GM21717 (cell line): ENCODE data around the gene SMC4.
A peak's percentile ranks its signal among the peaks of the same experiment; 100 is the strongest.
"Not testable (repeated sequence)": the region's sequence is repeated elsewhere in the genome, so short reads cannot be mapped to it uniquely, and the experiment has no call there.

Source experiments
- ATAC-seq: cut with Tn5 transposase; IDR thresholded peaks from one replicate; pipeline ENCODE4 v1.9.1; 2021; ENCODE audit warnings: mild to moderate bottlenecking, moderate library complexity; ENCODE audit not compliant: unreplicated experiment

SMC4 gene

DNA sequence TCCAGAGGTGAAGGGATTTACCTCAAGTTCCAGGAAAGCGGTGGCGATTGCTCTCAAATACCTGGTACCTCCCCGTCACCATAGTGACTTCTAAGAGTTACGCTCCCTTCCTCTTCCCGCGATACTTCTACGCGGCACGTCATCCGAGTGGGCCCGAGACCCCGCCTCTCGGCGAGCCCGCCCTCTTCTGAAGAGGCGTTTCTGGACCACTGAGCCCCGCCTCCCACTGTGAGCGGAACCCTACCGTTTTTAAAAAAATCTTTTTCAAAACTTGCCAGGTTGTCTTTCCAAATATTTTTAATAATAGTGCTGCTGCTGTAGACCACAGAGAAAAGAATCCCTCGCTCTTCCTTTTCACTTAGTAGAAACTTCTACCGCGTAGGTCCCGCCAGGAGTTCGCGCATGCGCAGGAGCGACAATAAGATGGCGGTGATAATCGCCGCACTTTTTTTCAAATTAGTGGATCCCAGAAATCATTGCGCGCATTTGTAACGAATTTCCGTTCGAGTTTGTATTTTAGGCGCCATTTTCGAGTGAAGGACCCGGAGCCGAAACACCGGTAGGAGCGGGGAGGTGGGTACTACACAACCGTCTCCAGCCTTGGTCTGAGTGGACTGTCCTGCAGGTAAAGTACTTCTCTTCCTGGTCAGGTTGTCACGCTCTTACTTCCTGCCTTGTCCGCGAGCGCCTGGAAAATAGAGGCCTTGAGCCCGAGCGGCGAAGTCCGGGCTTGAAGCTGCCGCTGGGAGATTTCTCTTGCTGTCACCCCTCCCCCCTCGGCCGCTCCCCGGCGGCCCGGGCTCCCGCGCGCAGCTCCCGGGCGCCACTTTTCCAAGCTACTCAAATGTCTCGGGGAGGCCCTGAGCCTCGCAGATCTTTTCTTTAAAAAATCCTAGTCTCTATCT lies at the start of gene SMC4, which contains the start of gene IFT80:
Gene SMC4, plus strand, starts transcription at position 526 of the 905 bp plus-strand sequence. CDS start 1,177 bp downstream, outside the sequence.
Gene IFT80, minus strand, starts transcription at position 101 of the 905 bp plus-strand sequence. CDS start 14,625 bp downstream, outside the sequence.
- peak; percentile 94 for ATAC-seq

DNA sequence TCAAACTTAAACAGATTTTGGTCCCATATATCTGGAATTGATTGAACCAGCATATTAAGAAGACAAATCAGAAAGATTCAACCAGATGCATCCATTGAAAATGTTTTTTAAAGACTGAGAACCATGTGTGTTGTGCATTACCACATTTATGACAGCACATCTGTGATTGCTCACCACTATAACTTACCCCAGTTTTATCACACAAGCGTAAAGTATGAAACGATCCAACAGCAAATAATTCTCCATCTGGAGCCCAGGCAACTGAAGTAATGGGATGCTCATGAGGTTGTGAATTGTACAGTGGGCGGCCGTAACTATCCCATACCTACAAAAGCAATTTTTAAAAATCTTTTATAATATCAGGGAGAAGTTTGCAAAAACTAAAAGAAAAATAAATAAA lies 43.6 kb upstream of the SMC4 start:
- ATAC-seq = no peak

DNA sequence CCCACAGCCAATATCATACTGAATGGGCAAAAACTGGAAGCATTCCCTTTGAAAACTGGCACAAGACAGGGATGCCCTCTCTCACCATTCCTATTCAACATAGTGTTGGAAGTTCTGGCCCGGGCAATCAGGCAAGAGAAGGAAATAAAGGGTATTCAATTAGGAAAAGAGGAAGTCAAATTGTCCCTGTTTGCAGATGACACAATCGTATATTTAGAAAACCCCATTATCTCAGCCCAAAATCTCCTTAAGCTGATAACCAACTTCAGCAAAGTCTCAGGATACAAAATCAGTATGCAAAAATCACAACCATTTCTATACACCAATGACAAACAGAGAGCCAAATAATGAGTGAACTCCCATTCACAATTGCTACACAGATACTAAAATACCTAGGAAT lies 36.6 kb upstream of the SMC4 start:
- ATAC-seq = not testable (repeated sequence)

DNA sequence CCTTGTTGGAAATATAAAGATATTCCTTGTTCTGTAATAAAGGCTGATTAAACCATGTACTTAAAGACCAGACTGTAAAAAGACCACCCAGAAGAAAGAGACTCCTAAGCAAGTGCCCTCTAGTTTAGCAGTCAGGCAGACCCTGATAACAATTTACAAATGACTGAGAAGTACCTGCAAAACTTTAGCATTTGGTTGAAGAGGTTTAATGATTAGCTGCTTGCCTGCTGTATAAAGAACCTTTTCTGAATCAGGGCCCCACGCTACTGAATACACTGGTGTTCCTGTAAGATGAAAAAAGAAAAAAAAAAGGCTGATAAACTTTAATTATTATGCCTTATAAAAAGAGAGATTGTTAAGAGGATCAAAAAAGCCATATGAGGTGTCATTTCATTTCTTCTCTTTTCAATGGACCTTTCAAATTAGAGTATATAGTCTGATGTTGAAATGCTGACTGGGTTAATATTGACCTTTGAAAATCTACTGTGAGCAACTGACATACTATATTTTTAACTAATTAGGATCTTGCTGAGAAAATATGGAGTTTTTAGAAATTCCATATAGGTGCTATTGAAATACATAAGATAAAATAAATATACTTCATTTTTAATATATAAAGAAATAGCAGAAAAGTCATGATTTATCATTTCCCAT lies 33.5 kb upstream of the SMC4 start:
- ATAC-seq = no peak

DNA sequence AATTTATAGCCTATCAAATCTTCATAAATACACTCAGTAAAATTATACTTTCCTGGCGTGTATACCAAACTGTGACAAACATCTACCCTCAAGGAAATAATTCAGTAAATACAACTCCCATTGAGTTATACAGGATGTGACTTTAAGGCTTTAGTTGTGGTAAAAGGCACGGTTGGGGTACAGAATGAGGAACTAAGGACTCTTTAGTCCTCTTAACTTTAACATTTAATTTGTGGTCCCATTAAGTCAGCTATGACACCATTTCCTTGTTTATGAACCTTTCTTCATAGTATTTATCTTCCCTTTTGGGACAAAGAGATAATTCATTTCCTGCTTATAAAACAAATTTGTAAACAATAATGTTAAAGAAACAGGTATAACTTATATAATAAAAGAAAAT lies 30.6 kb upstream of the SMC4 start:
- ATAC-seq = peak; percentile 66

DNA sequence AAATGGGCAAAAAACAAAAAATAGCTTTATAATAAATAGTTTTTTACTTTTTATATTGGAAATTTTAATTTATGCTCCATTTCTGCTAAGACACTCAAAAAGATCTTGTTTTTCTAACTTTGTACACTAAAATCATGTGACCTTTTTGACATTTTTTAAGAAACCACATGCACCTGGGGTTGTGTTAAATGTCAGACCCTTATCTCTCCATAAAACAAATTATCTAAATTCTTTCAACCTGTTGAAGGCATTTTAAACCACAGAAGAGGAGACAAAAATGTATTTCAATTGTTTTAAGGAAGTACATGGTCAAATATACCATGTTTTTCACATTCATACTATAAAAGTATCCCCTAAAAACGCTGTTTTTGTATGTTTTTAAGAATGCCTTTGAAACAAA lies 29.7 kb upstream of the SMC4 start:
- ATAC-seq = no peak

DNA sequence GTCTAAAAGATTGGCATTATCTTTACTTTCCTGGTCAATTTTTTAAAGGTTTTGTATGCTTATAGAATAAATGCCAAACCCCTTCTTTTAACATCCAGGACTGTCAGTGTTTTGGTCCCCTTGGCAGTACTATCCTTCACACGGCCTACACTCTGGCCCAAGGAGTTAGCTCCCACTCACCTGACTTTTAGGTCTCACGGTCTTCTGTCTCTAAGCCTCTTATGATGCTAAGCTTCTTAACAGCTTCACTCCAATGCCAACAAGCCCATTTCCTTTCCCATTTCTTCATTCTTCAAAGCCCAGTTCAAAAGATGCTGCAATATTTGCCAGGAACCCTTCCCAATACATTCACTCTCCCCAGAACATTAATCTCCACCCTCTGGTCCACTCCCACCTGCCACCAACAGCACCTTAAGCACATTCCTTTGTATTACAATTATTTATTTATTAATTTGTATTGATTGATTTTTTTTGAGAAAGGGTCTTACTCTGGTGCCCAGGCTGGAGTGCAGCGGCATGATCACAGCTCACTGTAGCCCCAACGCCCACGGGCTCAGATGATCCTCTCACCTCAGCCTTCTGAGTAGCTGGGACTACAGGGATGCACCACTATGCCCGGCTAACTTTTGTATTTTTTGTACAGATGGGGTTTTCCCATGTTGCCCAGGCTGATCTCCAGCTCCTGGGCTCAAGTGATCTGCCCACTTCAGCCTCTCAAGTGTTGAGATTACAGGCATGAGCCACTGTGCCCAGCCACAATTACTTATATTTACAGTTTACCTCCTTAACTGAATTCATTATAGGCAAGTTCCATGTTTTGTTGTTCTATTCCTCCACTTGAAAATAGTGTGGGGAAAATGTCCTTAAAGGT lies 28.2 kb upstream of the SMC4 start:
- no peak for ATAC-seq

DNA sequence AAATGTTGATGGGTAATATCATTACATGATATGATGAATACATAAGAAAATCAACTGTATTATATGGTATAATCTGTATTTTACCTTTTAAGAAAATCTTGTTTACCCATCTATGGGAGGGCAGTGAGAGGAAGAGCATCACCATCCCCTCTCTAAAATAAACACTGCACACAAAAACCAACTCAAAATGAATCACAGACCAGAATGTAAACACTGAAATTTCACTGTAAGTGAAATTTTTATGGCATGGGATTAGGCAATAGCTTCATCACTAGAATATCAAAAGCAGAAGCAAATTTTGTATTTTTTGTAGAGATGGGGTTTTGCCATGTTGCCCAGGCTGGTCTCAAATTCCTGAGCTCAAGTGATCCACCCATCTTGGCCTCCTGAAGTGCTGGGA lies 26.7 kb upstream of the SMC4 start:
- no peak for ATAC-seq

DNA sequence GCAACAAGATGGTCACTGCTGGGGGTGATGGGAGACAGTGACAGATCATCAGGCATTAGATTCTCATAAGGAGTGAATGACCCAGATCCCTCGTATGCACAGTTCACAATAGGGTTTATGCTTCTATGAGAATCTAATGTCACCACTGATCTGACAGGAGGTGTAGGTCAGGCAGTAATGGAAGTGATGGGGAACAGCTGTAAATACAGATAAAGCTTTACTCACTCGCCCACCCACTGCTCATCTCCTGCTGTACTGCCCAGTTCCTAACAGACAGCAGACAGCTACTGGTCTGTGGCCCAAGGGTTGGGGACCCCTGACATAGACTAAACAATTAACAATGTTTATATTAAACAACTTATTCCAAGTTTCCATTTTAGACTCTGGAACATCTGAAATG lies 25.8 kb upstream of the SMC4 start:
- no peak for ATAC-seq

DNA sequence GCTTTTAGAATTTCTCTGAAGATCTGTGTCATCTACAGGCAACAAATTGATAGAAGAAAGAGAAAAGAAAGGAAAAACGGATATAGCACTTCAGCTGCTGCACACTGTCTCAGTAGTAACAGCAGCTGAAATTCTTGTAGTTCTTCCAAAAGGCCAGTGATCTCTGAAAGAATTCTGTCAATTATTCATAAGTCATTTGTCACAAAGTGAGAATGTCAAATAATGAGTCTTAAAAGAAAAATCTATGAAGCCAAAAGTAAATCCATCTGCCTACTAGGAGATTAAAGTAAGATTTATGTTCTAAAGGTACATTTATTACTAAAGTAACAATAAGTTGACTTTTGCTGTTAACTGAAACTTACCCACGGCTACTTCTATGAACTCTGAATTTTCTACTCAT lies 25.0 kb upstream of the SMC4 start:
- ATAC-seq = no peak

DNA sequence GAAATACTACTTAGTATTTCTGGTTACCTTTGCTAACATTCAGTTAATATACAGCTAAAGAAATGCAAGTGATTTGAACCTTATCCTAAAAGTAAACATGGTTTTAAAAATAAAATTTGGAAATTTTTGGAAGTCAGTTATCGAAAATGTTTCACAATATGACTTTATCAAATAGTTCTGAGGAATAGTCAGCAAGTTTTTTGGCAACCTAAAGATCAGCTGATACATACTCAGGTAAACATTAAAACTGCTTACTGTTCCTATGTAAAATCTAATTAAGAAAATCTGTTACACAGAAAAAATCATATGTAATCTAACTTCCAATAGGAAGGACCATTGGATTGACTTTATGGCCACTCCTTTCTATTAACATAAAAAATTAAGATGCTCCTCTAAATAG lies 24.5 kb upstream of the SMC4 start:
- ATAC-seq = no peak

DNA sequence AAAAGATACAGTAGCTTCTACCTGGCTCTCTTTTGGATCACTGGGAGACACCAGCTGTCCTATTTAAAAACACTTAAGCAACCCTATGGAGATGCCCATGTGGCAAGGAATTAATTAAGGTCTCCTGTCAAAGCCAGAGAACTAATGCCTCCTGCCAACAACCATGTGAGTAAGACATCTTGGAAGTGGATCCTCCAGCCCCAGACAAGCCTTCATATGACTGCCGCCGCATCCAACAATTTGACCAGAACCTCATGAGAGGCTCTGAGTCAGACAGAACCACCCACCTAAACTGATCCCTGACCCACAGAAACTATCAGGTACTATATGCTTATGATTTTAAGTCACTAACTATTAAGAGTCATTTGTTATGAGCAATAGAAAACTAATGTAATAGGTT lies 22.8 kb upstream of the SMC4 start:
- ATAC-seq = no peak

DNA sequence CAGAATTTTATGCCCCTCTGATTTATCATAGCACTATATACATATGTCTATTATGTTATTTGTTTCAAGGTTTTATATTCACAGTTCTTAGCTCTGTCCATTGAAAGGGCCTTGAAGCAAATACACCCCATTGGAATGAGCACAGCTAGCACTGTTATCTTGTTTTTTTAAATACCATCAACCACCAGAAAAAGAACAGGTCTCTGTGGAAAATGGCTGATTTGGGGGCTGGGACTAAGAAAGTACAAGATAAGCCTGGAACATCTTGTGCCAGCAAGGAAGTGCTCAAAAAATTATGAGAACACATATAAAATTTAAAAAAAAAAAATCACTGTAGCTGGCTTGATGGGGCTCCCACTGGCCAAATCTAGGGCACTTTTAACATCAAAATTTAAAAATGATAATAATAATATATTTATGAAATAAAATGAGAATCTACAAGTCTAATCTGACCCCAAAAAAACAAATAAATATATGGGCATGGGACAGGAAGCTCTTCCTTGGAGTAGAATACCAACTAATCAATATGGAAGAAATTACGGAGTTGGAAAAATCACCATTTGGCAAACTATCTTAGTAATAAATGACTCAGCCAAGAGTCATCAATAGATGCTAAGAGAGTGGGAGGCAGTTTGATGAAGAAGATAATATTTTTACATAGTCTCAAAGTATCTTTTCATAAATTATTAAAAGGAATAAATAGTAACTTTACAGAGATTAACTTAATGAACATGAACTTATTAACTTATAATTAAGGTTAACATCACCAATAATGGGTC lies 20.9 kb upstream of the SMC4 start:
- no peak for ATAC-seq

DNA sequence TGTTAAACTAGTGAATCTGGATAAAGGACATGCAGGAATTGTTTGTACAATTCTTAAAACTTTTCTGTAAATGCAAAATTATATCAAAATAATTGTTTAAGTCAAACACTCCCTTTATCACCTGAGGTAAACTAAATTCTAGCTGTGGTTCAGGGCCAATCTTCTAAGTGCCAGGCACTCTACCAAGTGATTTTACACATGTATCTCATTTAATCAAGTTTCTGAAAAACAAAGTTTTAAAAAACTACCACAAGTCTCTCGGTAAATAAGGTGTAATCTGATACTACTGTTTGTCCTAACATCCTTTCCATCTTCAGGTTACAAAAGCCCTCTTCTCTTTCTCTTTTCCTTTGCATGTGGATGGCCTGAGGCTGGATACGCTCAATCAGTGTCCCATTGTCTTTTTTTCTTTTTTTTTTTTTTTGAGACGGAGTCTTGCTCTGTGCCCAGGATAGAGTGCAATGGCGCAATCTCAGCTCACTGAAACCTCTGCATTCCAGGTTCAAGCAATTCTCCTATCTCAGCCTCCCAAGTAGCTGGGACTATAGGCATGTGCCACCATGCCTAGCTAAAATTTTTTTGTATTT lies 19.7 kb upstream of the SMC4 start:
- ATAC-seq = no peak

DNA sequence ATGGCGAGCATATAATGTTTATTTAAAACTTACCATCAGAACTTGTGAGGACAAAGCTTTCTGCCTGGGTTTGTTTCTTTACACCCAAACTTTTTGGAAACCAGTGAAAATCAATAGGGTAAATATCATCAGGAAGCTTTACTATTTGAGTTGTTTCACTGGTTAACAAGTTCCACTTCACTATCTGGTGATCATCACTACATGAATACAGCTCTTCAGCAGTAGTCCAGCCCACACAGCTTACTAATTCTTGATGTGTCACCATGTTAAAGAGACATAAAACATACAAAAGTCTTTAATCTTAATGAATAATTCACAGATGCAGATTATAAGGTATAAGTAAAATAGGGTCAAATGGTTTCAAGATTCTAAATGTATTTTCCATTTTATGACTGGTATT lies 18.0 kb upstream of the SMC4 start:
- ATAC-seq = no peak

DNA sequence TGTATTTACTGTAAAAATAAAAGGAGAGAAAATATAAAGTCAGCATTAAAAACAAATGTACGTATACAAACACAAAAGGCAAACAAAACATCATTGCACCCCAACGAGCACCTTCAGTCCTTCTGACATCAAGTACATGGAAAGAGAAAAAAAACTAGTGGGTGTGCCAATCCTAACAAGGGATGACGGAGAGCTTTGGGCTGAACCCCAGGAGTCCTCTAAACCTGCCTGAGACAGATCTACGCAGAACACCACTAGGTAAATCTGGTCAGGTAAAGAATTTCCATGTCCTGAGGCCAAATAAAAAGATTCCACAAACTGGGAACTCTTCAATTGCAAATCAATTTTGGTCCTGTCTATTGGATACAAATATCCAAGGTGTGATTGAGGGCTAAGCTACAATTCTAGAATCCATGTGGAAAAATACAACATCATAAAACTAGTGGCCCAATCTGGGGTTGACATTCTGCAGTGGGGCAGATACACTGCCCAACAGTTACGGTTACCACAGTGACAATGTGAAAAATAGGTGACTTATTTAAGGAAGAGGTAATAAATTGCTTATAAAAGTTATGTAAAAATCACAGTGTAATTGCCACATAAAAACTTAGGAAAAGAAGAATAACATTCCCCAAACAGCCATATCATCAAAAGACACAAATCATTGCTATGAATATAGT lies 14.7 kb upstream of the SMC4 start:
- no peak for ATAC-seq

DNA sequence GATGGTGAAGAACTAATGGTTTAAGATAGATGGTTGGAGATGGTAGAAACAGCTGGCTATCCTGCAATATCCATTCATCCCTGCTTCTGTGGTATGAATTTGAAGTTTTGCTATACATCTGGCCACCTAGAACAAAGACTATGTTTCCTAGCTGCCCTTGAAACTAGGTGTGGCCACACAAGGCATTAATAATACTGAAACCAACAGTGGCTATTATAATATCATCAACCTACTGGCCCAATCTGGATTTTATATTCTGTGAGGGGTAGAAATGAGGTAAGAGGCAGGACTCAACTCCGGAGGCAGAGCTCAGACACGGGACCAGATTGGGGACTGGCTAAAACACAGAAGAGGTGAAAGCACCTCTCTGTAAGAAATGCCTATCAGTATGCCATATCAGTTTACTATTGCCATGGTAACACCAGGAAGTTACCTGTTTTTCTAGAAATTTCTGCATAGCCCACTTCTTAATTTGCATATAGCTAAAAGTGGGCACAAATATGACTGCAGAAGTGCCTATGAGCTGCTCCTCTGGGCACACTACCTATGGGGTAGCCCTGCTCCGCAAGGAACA lies 8.8 kb upstream of the SMC4 start:
- no peak for ATAC-seq

DNA sequence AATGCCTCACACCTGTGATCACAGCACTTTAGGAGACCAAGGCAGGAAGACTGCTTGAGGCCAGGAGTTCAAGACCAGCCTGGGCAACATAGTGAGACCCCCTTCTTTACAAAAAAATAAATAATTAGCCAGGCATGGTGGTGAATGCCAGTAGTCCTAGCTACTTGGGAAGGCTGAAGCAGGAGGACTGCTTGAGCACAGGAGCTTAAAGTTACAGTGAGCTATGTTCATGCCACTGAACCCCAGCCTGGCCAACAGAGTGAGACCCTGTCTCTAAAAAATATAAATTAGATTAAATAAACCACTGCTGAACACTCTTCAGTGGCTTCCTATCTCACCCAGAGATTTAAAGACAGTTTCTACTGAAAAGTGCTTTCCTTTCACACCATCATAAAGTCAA lies 6.7 kb upstream of the SMC4 start:
- no peak for ATAC-seq

DNA sequence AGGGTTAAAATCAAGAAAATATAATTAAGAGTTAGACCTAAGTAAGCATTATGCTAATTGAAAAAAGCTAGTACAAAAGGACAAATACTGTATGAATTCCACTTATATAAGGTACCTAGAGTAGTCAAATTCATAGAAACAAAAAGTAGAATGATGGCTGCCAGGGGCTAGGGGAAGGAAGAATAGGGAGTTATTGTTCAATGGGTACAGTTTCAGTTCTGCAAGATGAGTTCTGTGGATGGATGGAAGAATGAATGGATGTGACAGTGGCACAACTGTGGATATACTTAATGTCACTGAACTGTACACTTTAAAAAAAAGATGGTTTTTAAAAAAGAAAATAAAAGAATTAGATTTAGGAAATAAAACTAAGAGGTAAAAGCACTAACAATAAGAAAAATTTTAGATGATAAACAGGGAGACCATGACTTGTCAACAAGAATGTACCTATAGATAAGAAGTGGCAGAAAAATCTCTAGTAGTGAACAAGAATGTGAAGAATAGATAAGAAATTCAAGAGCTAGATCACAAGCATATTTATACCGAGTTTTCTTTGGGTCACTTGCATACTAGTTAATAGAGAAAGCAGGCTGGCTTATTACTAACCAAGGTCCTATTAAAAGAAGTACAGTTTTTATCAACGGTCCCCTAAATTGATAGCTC lies 6.0 kb upstream of the SMC4 start:
- no peak for ATAC-seq
